DMS53 (cell line): ENCODE data around the gene FOXI2.

ENCODE experiments used
- DNase-seq: peaks from one replicate; lab custom pipeline; 2025; lab: John Stamatoyannopoulos, UW

The FOXI2 gene

GRCh38 chr10:127743205-127743604 lies 6.2 kb downstream of the FOXI2 start:
- no peak for DNase-seq

- no peak for DNase-seq
Observed at GRCh38 chr10:127744956-127745355, 8.0 kb downstream of the FOXI2 start.

- no peak for DNase-seq
Observed at GRCh38 chr10:127745861-127746260, 8.9 kb downstream of the FOXI2 start.

- no peak for DNase-seq
Observed at GRCh38 chr10:127755753-127756152, 18.8 kb downstream of the FOXI2 start.

GRCh38 chr10:127756264-127756663 lies 19.3 kb downstream of the FOXI2 start:
- DNase-seq = no peak

GRCh38 chr10:127757033-127757432 lies 20.0 kb downstream of the FOXI2 start:
- DNase-seq = peak; percentile 10

DNA sequence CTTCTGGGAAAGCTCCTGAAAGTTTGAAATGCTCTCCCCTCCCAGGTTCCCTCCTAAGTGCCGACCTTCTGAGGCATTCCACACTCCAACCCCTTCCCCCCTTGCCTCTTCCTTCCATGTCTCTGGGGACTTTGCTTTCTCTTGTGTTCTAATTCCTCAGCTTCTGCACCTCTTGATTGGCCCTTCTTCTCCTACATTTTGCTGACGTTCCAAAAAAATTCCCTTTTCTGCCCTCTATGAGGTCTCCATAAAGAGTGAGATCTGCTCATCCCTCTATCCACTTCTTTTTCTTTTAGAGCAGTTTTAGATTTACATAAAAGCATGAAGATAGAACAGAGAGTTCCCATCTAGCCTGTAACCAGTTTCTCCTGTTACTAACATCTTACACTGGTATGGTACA lies 22.3 kb downstream of the FOXI2 start:
- no peak for DNase-seq

- no peak for DNase-seq
Observed at GRCh38 chr10:127762925-127763324, 25.9 kb downstream of the FOXI2 start.

DNA sequence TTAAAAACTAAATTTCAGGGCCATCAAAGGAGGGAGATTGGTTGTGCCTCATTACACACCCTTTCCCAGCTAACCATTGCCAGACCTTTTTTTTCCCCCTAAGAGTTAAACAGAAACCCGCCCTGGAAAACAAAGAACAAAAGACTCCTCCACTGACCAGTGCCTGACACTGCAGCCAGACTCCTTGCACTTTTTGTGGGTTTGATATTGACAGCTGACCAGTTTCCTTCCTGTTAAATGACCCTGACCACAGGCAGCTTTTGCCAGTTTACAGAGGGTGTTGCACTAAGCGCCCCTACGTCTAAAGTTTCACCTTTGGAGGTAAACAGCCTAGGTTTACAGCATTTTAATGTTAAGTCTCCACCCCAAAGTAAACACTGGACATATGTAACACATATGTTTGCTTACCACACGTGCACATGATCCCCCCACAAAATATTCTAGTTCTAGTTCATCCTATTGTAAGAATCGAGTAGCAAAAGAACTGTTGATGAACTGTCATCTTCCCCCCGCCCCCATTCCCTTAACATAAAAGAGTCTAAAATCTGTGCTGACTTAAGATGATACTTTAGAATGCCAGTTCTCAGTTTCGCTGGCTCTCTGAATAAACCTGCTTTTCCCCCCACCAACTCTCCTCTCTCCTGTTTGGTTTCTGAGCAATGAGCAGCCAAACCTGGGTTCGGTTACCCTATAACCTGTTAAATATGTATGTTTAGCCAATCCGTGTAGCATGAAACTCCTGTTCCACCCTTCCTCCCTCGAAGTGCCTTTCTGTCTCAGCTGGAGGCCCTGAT lies 38.0 kb downstream of the FOXI2 start:
- DNase-seq = no peak

- DNase-seq = no peak
Observed at GRCh38 chr10:127776816-127777215, 39.8 kb downstream of the FOXI2 start.

DNA sequence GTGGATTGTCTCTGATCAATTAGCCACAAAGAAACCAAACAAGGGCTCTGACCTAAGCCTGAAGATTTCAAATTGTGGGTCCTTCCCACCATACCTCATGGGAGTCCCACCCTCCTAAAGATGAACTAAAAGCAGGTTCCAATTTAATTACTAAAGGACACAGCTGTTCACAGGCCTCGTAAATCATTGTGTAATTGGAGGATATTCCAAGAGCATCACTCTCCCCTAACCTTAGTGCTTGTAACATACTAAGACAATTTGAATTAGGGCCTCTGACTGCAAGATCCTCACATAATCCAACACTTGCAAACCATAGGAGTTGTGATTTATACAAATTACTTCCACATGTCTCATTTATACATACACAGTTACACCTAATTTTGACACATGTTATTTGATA lies 44.4 kb downstream of the FOXI2 start:
- no peak for DNase-seq

DNA sequence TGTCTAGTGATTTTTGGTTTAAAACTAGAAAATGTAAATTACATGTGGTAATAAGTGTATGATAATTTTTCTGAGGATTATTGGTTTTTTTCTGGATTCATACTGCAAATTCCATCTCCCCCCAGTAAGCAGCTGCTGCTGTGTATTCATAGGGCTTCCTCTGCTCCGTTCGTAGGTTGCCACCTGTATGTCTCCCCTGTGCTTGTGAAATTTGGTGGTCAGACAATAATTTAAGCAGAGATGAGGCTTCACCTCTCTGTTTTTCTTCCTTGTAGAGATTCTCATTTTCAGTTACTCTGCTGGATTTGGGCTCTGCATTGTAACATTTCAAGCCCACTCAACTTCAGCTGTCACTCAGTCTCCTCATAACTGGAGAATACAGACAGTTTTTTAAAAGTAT lies 50.9 kb downstream of the FOXI2 start:
- no peak for DNase-seq

DNA sequence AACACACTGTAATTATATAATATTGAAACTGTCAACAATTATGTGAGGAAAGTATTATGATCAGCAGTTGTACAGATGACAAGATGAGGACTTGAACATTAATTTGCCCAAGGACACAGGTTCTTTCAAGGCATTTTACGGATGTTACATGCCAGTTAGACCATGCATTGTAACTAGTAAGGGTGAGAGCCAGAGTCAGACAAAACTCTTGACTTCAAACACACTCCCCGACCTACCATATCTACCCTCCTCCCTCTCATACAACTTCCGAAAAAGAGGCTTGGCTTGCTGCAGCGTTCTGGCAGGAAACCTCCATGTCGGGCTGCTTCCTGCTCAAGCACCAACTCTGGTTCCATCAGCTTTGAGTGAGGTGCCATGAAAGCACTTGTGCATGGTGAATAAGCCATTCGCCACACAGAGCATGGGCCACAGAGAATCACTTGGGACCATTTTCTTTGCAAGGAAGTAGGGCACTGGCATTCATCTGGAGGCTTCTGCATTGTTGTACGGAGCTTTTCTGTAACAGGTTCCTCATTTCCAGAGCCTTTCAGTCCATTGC lies 53.2 kb downstream of the FOXI2 start:
- no peak for DNase-seq
